ENCODE data around the gene IFRD2.

GRCh38 chr3:50279255-50280016 lies 12.8 kb downstream of the IFRD2 start:
- TF ChIP-seq CTCF (conservative IDR thresholded peaks at IDR 0.05 in 1 of 2, IDR thresholded peaks at IDR 0.05 in 1 of 2; ENCODE audit: extremely low read depth in 1 of 2, insufficient read depth in 1 of 2, low read depth in 1 of 2, low read length in 2 of 2) = no peak
- no peak for TF ChIP-seq EZH2 (IDR thresholded peaks at IDR 0.05; ENCODE audit: borderline replicate concordance, low read length)
